Trophoblast cell (in vitro differentiated cells and primary cell): ENCODE data around the gene SLC6A20. TPM values are rescaled to one million over a fixed set of nuclear protein-coding genes. Genes with fewer than 3 reads are reported as not detected.

ENCODE experiments used
- DNase-seq, 2 donors: peaks; one replicate each; pipeline ENCODE4 v3.0.0-alpha.2; 2016
- H2AFZ ChIP-seq: 2 replicates; pipeline ENCODE4 v1.6.1; 2013; ENCODE audit warnings: low read length, moderate library complexity, mild to moderate bottlenecking; ENCODE audit not compliant: insufficient read depth, poor library complexity
- H2AK5ac ChIP-seq: 2 replicates; pipeline ENCODE4 v1.6.1; 2013; ENCODE audit warnings: mild to moderate bottlenecking, low read length
- H2BK120ac ChIP-seq: 2 replicates; pipeline ENCODE4 v1.6.1; 2013; ENCODE audit warnings: low read length, mild to moderate bottlenecking, moderate library complexity; ENCODE audit not compliant: insufficient read depth, poor library complexity
- H2BK12ac ChIP-seq: 2 replicates; pipeline ENCODE4 v1.6.1; 2013; ENCODE audit warnings: mild to moderate bottlenecking, low read length, moderate library complexity
- H2BK5ac ChIP-seq: 2 replicates; pipeline ENCODE4 v1.6.1; 2013; ENCODE audit warnings: low read length, low read depth, moderate library complexity, mild to moderate bottlenecking; ENCODE audit not compliant: poor library complexity
- H3K14ac ChIP-seq: 2 replicates; pipeline ENCODE4 v1.6.1; 2013; ENCODE audit warnings: mild to moderate bottlenecking, low read length
- H3K18ac ChIP-seq: 2 replicates; pipeline ENCODE4 v1.6.1; 2013; ENCODE audit warnings: mild to moderate bottlenecking, low read length
- H3K23ac ChIP-seq: 2 replicates; pipeline ENCODE4 v1.6.1; 2013; ENCODE audit warnings: low read length
- H3K27ac ChIP-seq: 2 replicates; pipeline ENCODE4 v1.5.1; 2013; ENCODE audit warnings: low read depth, mild to moderate bottlenecking, inconsistent platforms, low read length, moderate library complexity
- H3K27me3 ChIP-seq: 2 replicates; pipeline ENCODE4 v1.6.1; 2013; ENCODE audit warnings: inconsistent platforms, mild to moderate bottlenecking, low read length, moderate library complexity; ENCODE audit not compliant: insufficient read depth
- H3K36me3 ChIP-seq, 2 experiments: 1 replicate in 1 of 2; 2 replicates in 1 of 2; pipeline ENCODE4 v1.6.1; 2013; ENCODE audit warnings: low read length in 2 of 2, mild to moderate bottlenecking in 2 of 2, moderate library complexity in 1 of 2; ENCODE audit not compliant: insufficient read depth in 2 of 2, control insufficient read depth in 1 of 2
- H3K4ac ChIP-seq: 2 replicates; pipeline ENCODE4 v1.6.1; 2013; ENCODE audit warnings: low read depth, mild to moderate bottlenecking, low read length, moderate library complexity
- H3K4me1 ChIP-seq, 2 experiments: 1 replicate in 1 of 2; 2 replicates in 1 of 2; pipeline ENCODE4 v1.6.1; 2013; ENCODE audit warnings: low read length in 2 of 2, mild to moderate bottlenecking in 2 of 2, moderate library complexity in 1 of 2; ENCODE audit not compliant: insufficient read depth in 2 of 2, control insufficient read depth in 1 of 2
- H3K4me2 ChIP-seq: 2 replicates; pipeline ENCODE4 v1.6.1; 2013; ENCODE audit warnings: inconsistent platforms, mild to moderate bottlenecking, low read length, moderate library complexity
- H3K4me3 ChIP-seq: 2 replicates; pipeline ENCODE4 v1.5.1; 2013; ENCODE audit warnings: mild to moderate bottlenecking, low read depth, low read length, inconsistent platforms
- H3K79me1 ChIP-seq: one replicate; pipeline ENCODE4 v1.6.1; 2013; ENCODE audit warnings: low read length
- H3K79me2 ChIP-seq: 2 replicates; pipeline ENCODE4 v1.6.1; 2013; ENCODE audit warnings: low read length, mild to moderate bottlenecking; ENCODE audit not compliant: control insufficient read depth, insufficient read depth, poor library complexity
- H3K9ac ChIP-seq: 2 replicates; pipeline ENCODE4 v1.6.1; 2013; ENCODE audit warnings: mild to moderate bottlenecking, low read length
- H3K9me3 ChIP-seq: 2 replicates; pipeline ENCODE4 v1.6.1; 2013; ENCODE audit warnings: low read depth, mild to moderate bottlenecking, control low read depth, inconsistent platforms, low read length; ENCODE audit not compliant: insufficient read depth
- H4K12ac ChIP-seq: 2 replicates; pipeline ENCODE4 v1.6.1; 2013; ENCODE audit warnings: low read depth, mild to moderate bottlenecking, low read length, moderate library complexity
- H4K8ac ChIP-seq: 2 replicates; pipeline ENCODE4 v1.6.1; 2013; ENCODE audit warnings: low read depth, mild to moderate bottlenecking, low read length, moderate library complexity
- H4K91ac ChIP-seq: one replicate; pipeline ENCODE4 v1.6.1; 2013; ENCODE audit warnings: low read depth, mild to moderate bottlenecking, low read length, moderate library complexity
- WGBS: extraction: QIAGEN DNeasy Blood & Tissue Kit; methylation state at CpG from one replicate; pipeline ENCODE4 v1.1.7; 2013; ENCODE audit warnings: missing lambda C conversion rate; ENCODE audit not compliant: insufficient read length, insufficient coverage; ENCODE audit errors: extremely low coverage; 5-methylcytosine and 5-hydroxymethylcytosine counted together
- polyA plus RNA-seq: library from polyadenylated mRNA; stranded (reverse); fragments of 200-250 nt; gene quantifications from 2 replicates; pipeline ENCODE4 v1.2.3, GENCODE V29; 2013

SLC6A20 gene
- 0.05 TPM in 1 of 2 replicates, not detected in the other for polyA plus RNA-seq

- H3K9ac ChIP-seq, result no peak within 1 kb of the TSS
- no peaks in the 10 kb centered on the region for H3K79me2 ChIP-seq
- H4K91ac ChIP-seq, result no peak within 1 kb of the TSS
- H3K27me3 ChIP-seq, result peaks cover 26% of the 10 kb centered on the region
- no peak within 1 kb of the TSS for H3K4ac ChIP-seq
- H2AFZ ChIP-seq, result peak within 1 kb of the TSS; percentile 44
- H2AK5ac ChIP-seq, result no peak within 1 kb of the TSS
- peak in 1 of 2 donors; percentile 18 for DNase-seq
- H3K79me1 ChIP-seq, result no peaks in the 10 kb centered on the region
- H2BK12ac ChIP-seq, result no peak within 1 kb of the TSS
- H3K4me2 ChIP-seq, result peak within 1 kb of the TSS; percentile 71
- no peak within 1 kb of the TSS for H4K12ac ChIP-seq
- H3K36me3 ChIP-seq, result no peaks in the 10 kb centered on the region
- H3K4me3 ChIP-seq, result peak within 1 kb of the TSS; percentile 10
- H3K4me1 ChIP-seq, result peaks cover 5 to 7% of the 10 kb centered on the region in 2 experiments
- H3K27ac ChIP-seq, result no peak within 1 kb of the TSS
- no peak within 1 kb of the TSS for H2BK120ac ChIP-seq
- H3K14ac ChIP-seq, result no peak within 1 kb of the TSS
- H3K23ac ChIP-seq, result no peak within 1 kb of the TSS
- no peak within 1 kb of the TSS for H3K18ac ChIP-seq
- no peak within 1 kb of the TSS for H2BK5ac ChIP-seq
- H3K9me3 ChIP-seq, result peaks cover 2% of the 10 kb centered on the region
- H4K8ac ChIP-seq, result no peak within 1 kb of the TSS
- no CpG with 5 or more reads among the region's 91 CpGs for WGBS
These were observed at the start of gene SLC6A20 for GRCh38 chr3:45795882-45796765. SLC6A20 (minus strand) TSS chr3:45796536; CDS start chr3:45796419, 117 bp downstream.

GRCh38 chr3:45844616-45845015 is 48.3 kb upstream of the SLC6A20 start:
- WGBS, result no CpG with 5 or more reads among the region's 1 CpG
- no peak overlapping the region for H3K27ac ChIP-seq
- no peak overlapping the region for H2BK5ac ChIP-seq
- no peak overlapping the region for H3K4ac ChIP-seq
- H4K12ac ChIP-seq, result no peak overlapping the region
- no peak overlapping the region for H3K23ac ChIP-seq
- H3K4me2 ChIP-seq, result no peak overlapping the region
- H3K9ac ChIP-seq, result no peak overlapping the region
- H3K27me3 ChIP-seq, result no peaks in the 10 kb centered on the region
- no peaks in the 10 kb centered on the region for H3K79me1 ChIP-seq
- no peak overlapping the region for H4K8ac ChIP-seq
- no peak overlapping the region for H2BK12ac ChIP-seq
- no peak overlapping the region for H3K14ac ChIP-seq
- H3K9me3 ChIP-seq, result no peaks in the 10 kb centered on the region
- no peak for DNase-seq
- H3K4me1 ChIP-seq, result peaks cover 0 to 2% of the 10 kb centered on the region in 2 experiments
- no peak overlapping the region for H2AK5ac ChIP-seq
- H3K18ac ChIP-seq, result no peak overlapping the region
- H2BK120ac ChIP-seq, result no peak overlapping the region
- no peak overlapping the region for H4K91ac ChIP-seq
- H3K36me3 ChIP-seq, result no peaks in the 10 kb centered on the region
- no peak overlapping the region for H3K4me3 ChIP-seq
- no peaks in the 10 kb centered on the region for H3K79me2 ChIP-seq
- H2AFZ ChIP-seq, result no peak overlapping the region

- H2BK5ac ChIP-seq, result no peak overlapping the region
- H3K18ac ChIP-seq, result no peak overlapping the region
- H3K27ac ChIP-seq, result no peak overlapping the region
- no peaks in the 10 kb centered on the region for H3K79me2 ChIP-seq
- DNase-seq, result peak; percentile 69 to 83
- no peak overlapping the region for H3K4me2 ChIP-seq
- H4K8ac ChIP-seq, result no peak overlapping the region
- no peak overlapping the region for H2BK12ac ChIP-seq
- H3K4ac ChIP-seq, result no peak overlapping the region
- no peak overlapping the region for H3K23ac ChIP-seq
- H3K4me1 ChIP-seq, result peaks cover 0 to 2% of the 10 kb centered on the region in 2 experiments
- H3K79me1 ChIP-seq, result no peaks in the 10 kb centered on the region
- no CpG with 5 or more reads among the region's 9 CpGs for WGBS
- no peak overlapping the region for H3K14ac ChIP-seq
- no peak overlapping the region for H4K91ac ChIP-seq
- no peak overlapping the region for H3K4me3 ChIP-seq
- no peaks in the 10 kb centered on the region for H3K9me3 ChIP-seq
- H3K9ac ChIP-seq, result no peak overlapping the region
- no peaks in the 10 kb centered on the region for H3K27me3 ChIP-seq
- H3K36me3 ChIP-seq, result no peaks in the 10 kb centered on the region
- H2AK5ac ChIP-seq, result no peak overlapping the region
- H4K12ac ChIP-seq, result no peak overlapping the region
- H2BK120ac ChIP-seq, result no peak overlapping the region
- no peak overlapping the region for H2AFZ ChIP-seq
These were observed 46.7 kb upstream of the SLC6A20 start for GRCh38 chr3:45842851-45843625.

- Histone ChIP-seq H2BK120ac (no peak within 1 kb of the TSS), H3K27ac (no peak within 1 kb of the TSS), H3K36me3 (no peaks in the 10 kb centered on the region), H2BK5ac (no peak within 1 kb of the TSS), H2AK5ac (no peak within 1 kb of the TSS), H3K4me1 (peaks cover 0 to 2% of the 10 kb centered on the region in 2 experiments), H3K4me3 (peak within 1 kb of the TSS; percentile 89), H3K4me2 (peak within 1 kb of the TSS; percentile 95), H3K79me1 (no peaks in the 10 kb centered on the region), H3K79me2 (no peaks in the 10 kb centered on the region), H3K9me3 (no peaks in the 10 kb centered on the region), H4K91ac (no peak within 1 kb of the TSS), H4K12ac (peak within 1 kb of the TSS; percentile 20), H3K14ac (no peak within 1 kb of the TSS), H4K8ac (peak within 1 kb of the TSS; percentile 81), H3K18ac (no peak within 1 kb of the TSS), H3K4ac (no peak within 1 kb of the TSS), H2AFZ (peak within 1 kb of the TSS; percentile 92), H3K9ac (peak within 1 kb of the TSS; percentile 66), H3K27me3 (no peaks in the 10 kb centered on the region), H3K23ac (no peak within 1 kb of the TSS), H2BK12ac (no peak within 1 kb of the TSS)
- peak; percentile 94 to 99 for DNase-seq
- no CpG with 5 or more reads among the region's 49 CpGs for WGBS
These were observed 45.6 kb upstream of the SLC6A20 start, which contains the start of gene LZTFL1 for GRCh38 chr3:45841757-45842491. LZTFL1 (minus strand) TSS chr3:45842119; CDS start chr3:45841991, 128 bp downstream.
